GM18507 (cell line): ENCODE results near the gene MBNL2.

Source experiments
- DNase-seq: peaks from one replicate; pipeline ENCODE4 v3.0.0; 2011; ENCODE audit warnings: low read depth; ENCODE audit not compliant: insufficient read length; ENCODE audit errors: extremely low spot score
- FAIRE-seq: peaks from 2 replicates; lab custom pipeline; 2011; peaks lifted over from hg19 to GRCh38; lab: Jason Lieb, UNC

MBNL2 gene

GRCh38 chr13:97356592-97356991, 134.5 kb downstream of the MBNL2 start:
- FAIRE-seq: no peak
- DNase-seq: no peak

- FAIRE-seq: peak; percentile 85
Observed at GRCh38 chr13:97359181-97360057, 137.3 kb downstream of the MBNL2 start.

GRCh38 chr13:97360610-97361009, 138.5 kb downstream of the MBNL2 start:
- peak; percentile 44 for FAIRE-seq

More at GRCh38 chr13:97359181-97360057, 137.3 kb downstream of the MBNL2 start:
- DNase-seq: no peak

GRCh38 chr13:97364031-97364430, 141.9 kb downstream of the MBNL2 start:
- FAIRE-seq: no peak
- no peak for DNase-seq

More at GRCh38 chr13:97360610-97361009, 138.5 kb downstream of the MBNL2 start:
- no peak for DNase-seq

- FAIRE-seq (no peak), DNase-seq (no peak)
Observed at GRCh38 chr13:97364827-97365226, 142.7 kb downstream of the MBNL2 start.

- FAIRE-seq (no peak), DNase-seq (no peak)
Observed at GRCh38 chr13:97366172-97366688, 144.1 kb downstream of the MBNL2 start.

GRCh38 chr13:97367016-97367822, 145.1 kb downstream of the MBNL2 start:
- FAIRE-seq (no peak), DNase-seq (no peak)

GRCh38 chr13:97369261-97369893, 147.2 kb downstream of the MBNL2 start:
- DNase-seq: peak; percentile 4
- FAIRE-seq: peak; percentile 71

GRCh38 chr13:97371486-97372109, 149.5 kb downstream of the MBNL2 start:
- DNase-seq (no peak), FAIRE-seq (no peak)

GRCh38 chr13:97372936-97373335, 150.8 kb downstream of the MBNL2 start:
- FAIRE-seq (no peak), DNase-seq (no peak)

GRCh38 chr13:97373787-97374186, 151.7 kb downstream of the MBNL2 start:
- FAIRE-seq (no peak), DNase-seq (no peak)

GRCh38 chr13:97376981-97377380, 154.8 kb downstream of the MBNL2 start:
- FAIRE-seq (no peak), DNase-seq (no peak)

- FAIRE-seq (no peak), DNase-seq (no peak)
Observed at GRCh38 chr13:97379386-97379785, 157.3 kb downstream of the MBNL2 start.

GRCh38 chr13:97380696-97381095, 158.6 kb downstream of the MBNL2 start:
- no peak for FAIRE-seq
- no peak for DNase-seq

- no peak for FAIRE-seq
- DNase-seq: no peak
Observed at GRCh38 chr13:97381189-97381588, 159.1 kb downstream of the MBNL2 start.

- FAIRE-seq (no peak), DNase-seq (no peak)
Observed at GRCh38 chr13:97382276-97382675, 160.1 kb downstream of the MBNL2 start.

GRCh38 chr13:97384371-97384770, 162.2 kb downstream of the MBNL2 start:
- FAIRE-seq (no peak), DNase-seq (no peak)

- no peak for DNase-seq
- FAIRE-seq: no peak
Observed at GRCh38 chr13:97385146-97385545, 163.0 kb downstream of the MBNL2 start.

- no peak for FAIRE-seq
- no peak for DNase-seq
Observed at GRCh38 chr13:97385854-97386253, 163.7 kb downstream of the MBNL2 start.
